ENCODE results near the gene GZF1. TPM values are rescaled to one million over a fixed set of nuclear protein-coding genes. Genes with fewer than 3 reads are reported as not detected.

GZF1 gene
- total RNA-seq, 6 experiments from 2014 or later, result 10.5 to 15.9 (median 13.6) TPM

- H3K4me3 Mint-ChIP-seq, result no peak overlapping the region
- no peaks in the 10 kb centered on the region for H3K36me3 Mint-ChIP-seq (ENCODE audit: low read depth)
- H3K9me3 Mint-ChIP-seq, result no peaks in the 10 kb centered on the region
- H3K27me3 Mint-ChIP-seq (ENCODE audit: insufficient read depth), result peaks cover 11% of the 10 kb centered on the region
- DNase-seq, result no peak
- no peak for TF ChIP-seq CTCF (IDR thresholded peaks at IDR 0.05)
- H3K27ac Mint-ChIP-seq, result no peak overlapping the region
- no peaks in the 10 kb centered on the region for H3K4me1 Mint-ChIP-seq (ENCODE audit: low read depth)
These were observed 34.2 kb upstream of the GZF1 start for GRCh38 chr20:23327617-23328333.

GRCh38 chr20:23331450-23332350 lies 30.3 kb upstream of the GZF1 start:
- no peaks in the 10 kb centered on the region for H3K4me1 Mint-ChIP-seq (ENCODE audit: low read depth)
- peaks cover 8% of the 10 kb centered on the region for H3K27me3 Mint-ChIP-seq (ENCODE audit: insufficient read depth)
- H3K9me3 Mint-ChIP-seq, result no peaks in the 10 kb centered on the region
- no peak overlapping the region for H3K27ac Mint-ChIP-seq
- no peak for TF ChIP-seq CTCF (IDR thresholded peaks at IDR 0.05)
- DNase-seq, result no peak
- H3K4me3 Mint-ChIP-seq, result no peak overlapping the region
- no peaks in the 10 kb centered on the region for H3K36me3 Mint-ChIP-seq (ENCODE audit: low read depth)

- Mint-ChIP-seq H3K36me3 (ENCODE audit: low read depth) (no peaks in the 10 kb centered on the region), H3K9me3 (no peaks in the 10 kb centered on the region), H3K4me3 (no peak overlapping the region), H3K4me1 (ENCODE audit: low read depth) (no peaks in the 10 kb centered on the region), H3K27me3 (ENCODE audit: insufficient read depth) (peaks cover 8% of the 10 kb centered on the region), H3K27ac (no peak overlapping the region)
- DNase-seq, result no peak
- TF ChIP-seq CTCF (IDR thresholded peaks at IDR 0.05), result no peak
These were observed 29.5 kb upstream of the GZF1 start for GRCh38 chr20:23332467-23332866.

GRCh38 chr20:23334111-23334510 lies 27.9 kb upstream of the GZF1 start:
- Mint-ChIP-seq H3K27ac (no peak overlapping the region), H3K36me3 (ENCODE audit: low read depth) (no peaks in the 10 kb centered on the region), H3K9me3 (no peaks in the 10 kb centered on the region), H3K4me3 (no peak overlapping the region), H3K27me3 (ENCODE audit: insufficient read depth) (peaks cover 10% of the 10 kb centered on the region), H3K4me1 (ENCODE audit: low read depth) (no peaks in the 10 kb centered on the region)
- no peak for DNase-seq
- TF ChIP-seq CTCF (IDR thresholded peaks at IDR 0.05), result no peak

GRCh38 chr20:23335521-23335920 lies 26.5 kb upstream of the GZF1 start:
- no peaks in the 10 kb centered on the region for H3K9me3 Mint-ChIP-seq
- no peaks in the 10 kb centered on the region for H3K4me1 Mint-ChIP-seq (ENCODE audit: low read depth)
- DNase-seq, result no peak
- no peak for TF ChIP-seq CTCF (IDR thresholded peaks at IDR 0.05)
- H3K36me3 Mint-ChIP-seq (ENCODE audit: low read depth), result no peaks in the 10 kb centered on the region
- peaks cover 8% of the 10 kb centered on the region for H3K27me3 Mint-ChIP-seq (ENCODE audit: insufficient read depth)
- H3K27ac Mint-ChIP-seq, result no peak overlapping the region
- no peak overlapping the region for H3K4me3 Mint-ChIP-seq
